GM12878 (cell line): Measurements from ENCODE around the gene GPATCH2L. TPM values are rescaled to one million over a fixed set of nuclear protein-coding genes. Genes with fewer than 3 reads are reported as not detected.

ENCODE experiments used
- BHLHE40 ChIP-seq, 2 experiments: fragments of 450-650 bp in 1 of 2; IDR thresholded peaks; 2 replicates each; pipeline ENCODE4 v1.6.1; 2011 to 2017; ENCODE audit warnings: low read depth in 2 of 2, borderline replicate concordance in 1 of 2, improper control_type of control experiment in 1 of 2, low read length in 1 of 2, mild to moderate bottlenecking in 1 of 2
- BMI1 ChIP-seq: fragments of 450-650 bp; IDR thresholded peaks from 2 replicates; pipeline ENCODE4 v1.6.1; 2016; ENCODE audit warnings: mild to moderate bottlenecking, moderate library complexity, borderline replicate concordance
- CBFB ChIP-seq: IDR thresholded peaks from 2 replicates; pipeline ENCODE4 v1.6.1; 2016; ENCODE audit warnings: antibody characterized with exemption, low read depth
- CREM ChIP-seq: IDR thresholded peaks from 2 replicates; pipeline ENCODE4 v1.6.1; 2014; ENCODE audit warnings: antibody characterized with exemption, low read depth
- CTCF ChIP-seq, 3 experiments: IDR thresholded peaks in 2 of 3; conservative IDR thresholded peaks in 1 of 3; 2 replicates each; pipeline ENCODE4 v1.5.1; 2011; ENCODE audit warnings: low read depth in 3 of 3, low read length in 3 of 3, mild to moderate bottlenecking in 3 of 3, control low read depth in 2 of 3, moderate library complexity in 2 of 3, inconsistent platforms in 1 of 3, mixed read lengths in 1 of 3; ENCODE audit not compliant: control insufficient read depth in 2 of 3, insufficient read depth in 1 of 3; ENCODE audit errors: extremely low read depth in 1 of 3
- DPF2 ChIP-seq: fragments of 450-650 bp; IDR thresholded peaks from 2 replicates; pipeline ENCODE4 v1.6.1; 2017; ENCODE audit warnings: mild to moderate bottlenecking
- ETV6 ChIP-seq, 2 experiments: fragments of 450-650 bp in 1 of 2; IDR thresholded peaks in 1 of 2; conservative IDR thresholded peaks in 1 of 2; 2 replicates each; pipeline ENCODE4 v1.6.1; 2014; ENCODE audit warnings: antibody characterized with exemption in 1 of 2, borderline replicate concordance in 1 of 2, low read depth in 1 of 2, mild to moderate bottlenecking in 1 of 2, moderate library complexity in 1 of 2
- GATAD2B ChIP-seq: fragments of 450-650 bp; conservative IDR thresholded peaks from 2 replicates; pipeline ENCODE4 v1.6.1; 2017; ENCODE audit warnings: low read depth, mild to moderate bottlenecking, moderate library complexity
- HSF1 ChIP-seq: fragments of 150-350 bp; IDR thresholded peaks from 2 replicates; pipeline ENCODE4 v1.6.1; 2014; ENCODE audit warnings: mild to moderate bottlenecking, low read depth, low read length
- IKZF2 ChIP-seq, 2 experiments: fragments of 450-650 bp; IDR thresholded peaks; 2 replicates each; pipeline ENCODE4 v1.6.1; 2017; ENCODE audit warnings: mild to moderate bottlenecking in 2 of 2, moderate library complexity in 2 of 2
- KDM1A ChIP-seq: fragments of 200-600 bp; sonication (generic); IDR thresholded peaks from 2 replicates; pipeline ENCODE4 v1.6.1; 2016; ENCODE audit warnings: borderline replicate concordance
- PBX3 ChIP-seq: IDR thresholded peaks from 2 replicates; pipeline ENCODE4 v1.6.1; 2011; ENCODE audit warnings: mild to moderate bottlenecking, low read depth, low read length, moderate library complexity; ENCODE audit not compliant: insufficient replicate concordance
- RCOR1 ChIP-seq: conservative IDR thresholded peaks from 2 replicates; pipeline ENCODE4 v1.6.1; 2012; ENCODE audit warnings: low read depth, low read length, improper control_type of control experiment
- SREBF1 ChIP-seq: IDR thresholded peaks from 2 replicates; pipeline ENCODE4 v1.6.1; 2012; ENCODE audit warnings: mild to moderate bottlenecking, low read length
- SREBF2 ChIP-seq: IDR thresholded peaks from 2 replicates; pipeline ENCODE4 v1.6.1; 2012; ENCODE audit warnings: mild to moderate bottlenecking, low read length
- YY1 ChIP-seq: IDR thresholded peaks from 2 replicates; pipeline ENCODE4 v1.6.1; 2011; ENCODE audit warnings: low read depth, mild to moderate bottlenecking, low read length
- ZBED1 ChIP-seq: IDR thresholded peaks from 2 replicates; pipeline ENCODE4 v1.6.1; 2016; ENCODE audit warnings: borderline replicate concordance
- ZNF24 ChIP-seq: fragments of 450-650 bp; IDR thresholded peaks from 2 replicates; pipeline ENCODE4 v1.6.1; 2017; ENCODE audit warnings: antibody characterized with exemption, mild to moderate bottlenecking
- ZZZ3 ChIP-seq: IDR thresholded peaks from 2 replicates; pipeline ENCODE4 v1.6.1; 2011; ENCODE audit warnings: low read depth; ENCODE audit not compliant: control insufficient read depth, insufficient read length
- polyA plus RNA-seq, 11 experiments: library from polyadenylated mRNA; depleted of rRNA in 4 of 11; unstranded in 6 of 11; stranded (reverse) in 5 of 11; fragments of >200 nt; fragmentation: Nextera tagmentation in 4 of 11; fragmentation: Illumina TruSeq in 1 of 11; extraction: Ambion mirVana in 4 of 11; extraction: Trizol in 1 of 11; gene quantifications; 1 replicate in 1 of 11; 2 replicates in 10 of 11; pipeline versions ENCODE4 v1.2.1 to v1.2.3, GENCODE V29; 2011 to 2016; ENCODE audit warnings: inconsistent platforms in 2 of 11, missing spikeins in 2 of 11, low read depth in 1 of 11
- total RNA-seq, 4 experiments: library from RNA; depleted of rRNA in 3 of 4; stranded (reverse); fragments of >200 nt in 3 of 4; fragmentation: Illumina TruSeq in 1 of 4; extraction: Trizol in 1 of 4; gene quantifications; 2 replicates each; pipeline versions ENCODE4 v1.2.1 to v1.2.3, GENCODE V29; 2013 to 2021
- TF ChIP-seq, protein P1 (sequence below): IDR thresholded peaks from 2 replicates; pipeline ENCODE4 v1.6.1; 2012; ENCODE audit warnings: low read depth, low read length, improper control_type of control experiment
- TF ChIP-seq, protein P2 (sequence below): IDR thresholded peaks from 2 replicates; pipeline ENCODE4 v1.6.1; 2011; ENCODE audit warnings: borderline replicate concordance, low read depth, mild to moderate bottlenecking, moderate library complexity, low read length; ENCODE audit not compliant: insufficient read depth, poor library complexity, severe bottlenecking
- TF ChIP-seq, protein P3 (sequence below): fragments of 450-650 bp; IDR thresholded peaks from 2 replicates; pipeline ENCODE4 v1.6.1; 2017; ENCODE audit warnings: antibody characterized with exemption, mild to moderate bottlenecking, moderate library complexity

Gene GPATCH2L
- total and polyA plus RNA-seq, 10 of the 15 experiments (the other 5 are each of a cell fraction or from before 2014, with no cell fraction given): 9.1 to 50.9 (median 24.4) TPM

- TF ChIP-seq, protein P1, sequence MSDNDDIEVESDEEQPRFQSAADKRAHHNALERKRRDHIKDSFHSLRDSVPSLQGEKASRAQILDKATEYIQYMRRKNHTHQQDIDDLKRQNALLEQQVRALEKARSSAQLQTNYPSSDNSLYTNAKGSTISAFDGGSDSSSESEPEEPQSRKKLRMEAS: no peak
- peak; percentile 33; the same call in 1 of the 2 replicates for TF ChIP-seq YY1
- TF ChIP-seq ZNF24: peak; percentile 42; the same call in 1 of the 2 replicates
- TF ChIP-seq, protein P2, sequence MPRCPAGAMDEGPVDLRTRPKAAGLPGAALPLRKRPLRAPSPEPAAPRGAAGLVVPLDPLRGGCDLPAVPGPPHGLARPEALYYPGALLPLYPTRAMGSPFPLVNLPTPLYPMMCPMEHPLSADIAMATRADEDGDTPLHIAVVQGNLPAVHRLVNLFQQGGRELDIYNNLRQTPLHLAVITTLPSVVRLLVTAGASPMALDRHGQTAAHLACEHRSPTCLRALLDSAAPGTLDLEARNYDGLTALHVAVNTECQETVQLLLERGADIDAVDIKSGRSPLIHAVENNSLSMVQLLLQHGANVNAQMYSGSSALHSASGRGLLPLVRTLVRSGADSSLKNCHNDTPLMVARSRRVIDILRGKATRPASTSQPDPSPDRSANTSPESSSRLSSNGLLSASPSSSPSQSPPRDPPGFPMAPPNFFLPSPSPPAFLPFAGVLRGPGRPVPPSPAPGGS: peak; percentile 70
- TF ChIP-seq ZBED1: no peak
- TF ChIP-seq CREM: no peak
- TF ChIP-seq ETV6 (conservative IDR thresholded peaks at IDR 0.05 in 1 of 2, IDR thresholded peaks at IDR 0.05 in 1 of 2; ENCODE audit: borderline replicate concordance in 1 of 2, low read depth in 1 of 2): no peak
- no peak; the same call in 1 of the 2 replicates for TF ChIP-seq GATAD2B
- no peak for TF ChIP-seq RCOR1
- no peak for TF ChIP-seq CBFB
- 0 out of 2 replicates have a peak, but pooled peaks have one; percentile 39 for TF ChIP-seq DPF2
- no peak for TF ChIP-seq SREBF1
- no peak for TF ChIP-seq PBX3
- no peak for TF ChIP-seq KDM1A
- peak; percentile 12 to 74; a peak in 3 of 4 replicates for TF ChIP-seq IKZF2 (IDR thresholded peaks at IDR 0.05)
- TF ChIP-seq, protein P3, sequence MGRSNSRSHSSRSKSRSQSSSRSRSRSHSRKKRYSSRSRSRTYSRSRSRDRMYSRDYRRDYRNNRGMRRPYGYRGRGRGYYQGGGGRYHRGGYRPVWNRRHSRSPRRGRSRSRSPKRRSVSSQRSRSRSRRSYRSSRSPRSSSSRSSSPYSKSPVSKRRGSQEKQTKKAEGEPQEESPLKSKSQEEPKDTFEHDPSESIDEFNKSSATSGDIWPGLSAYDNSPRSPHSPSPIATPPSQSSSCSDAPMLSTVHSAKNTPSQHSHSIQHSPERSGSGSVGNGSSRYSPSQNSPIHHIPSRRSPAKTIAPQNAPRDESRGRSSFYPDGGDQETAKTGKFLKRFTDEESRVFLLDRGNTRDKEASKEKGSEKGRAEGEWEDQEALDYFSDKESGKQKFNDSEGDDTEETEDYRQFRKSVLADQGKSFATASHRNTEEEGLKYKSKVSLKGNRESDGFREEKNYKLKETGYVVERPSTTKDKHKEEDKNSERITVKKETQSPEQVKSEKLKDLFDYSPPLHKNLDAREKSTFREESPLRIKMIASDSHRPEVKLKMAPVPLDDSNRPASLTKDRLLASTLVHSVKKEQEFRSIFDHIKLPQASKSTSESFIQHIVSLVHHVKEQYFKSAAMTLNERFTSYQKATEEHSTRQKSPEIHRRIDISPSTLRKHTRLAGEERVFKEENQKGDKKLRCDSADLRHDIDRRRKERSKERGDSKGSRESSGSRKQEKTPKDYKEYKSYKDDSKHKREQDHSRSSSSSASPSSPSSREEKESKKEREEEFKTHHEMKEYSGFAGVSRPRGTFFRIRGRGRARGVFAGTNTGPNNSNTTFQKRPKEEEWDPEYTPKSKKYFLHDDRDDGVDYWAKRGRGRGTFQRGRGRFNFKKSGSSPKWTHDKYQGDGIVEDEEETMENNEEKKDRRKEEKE: no peak
- TF ChIP-seq HSF1: no peak
- no peak for TF ChIP-seq SREBF2
- TF ChIP-seq CTCF (IDR thresholded peaks at IDR 0.05 in 2 of 3, conservative IDR thresholded peaks at IDR 0.05 in 1 of 3; ENCODE audit: control insufficient read depth in 2 of 3, extremely low read depth in 1 of 3, insufficient read depth in 1 of 3, low read depth in 3 of 3, low read length in 3 of 3): no peak
- TF ChIP-seq ZZZ3: no peak
- no peak for TF ChIP-seq BHLHE40 (IDR thresholded peaks at IDR 0.05; ENCODE audit: borderline replicate concordance in 1 of 2, low read depth in 2 of 2, low read length in 1 of 2)
- no peak for TF ChIP-seq BMI1
Observed at GRCh38 chr14:76205708-76206107, 54.0 kb downstream of the GPATCH2L start (continued).
